GM04504 (cell line): ENCODE results near the gene AANAT.

Source experiments
- DNase-seq: peaks from one replicate; pipeline ENCODE4 v3.0.0-alpha.2; 2012; ENCODE audit warnings: low read depth

The AANAT gene

DNA sequence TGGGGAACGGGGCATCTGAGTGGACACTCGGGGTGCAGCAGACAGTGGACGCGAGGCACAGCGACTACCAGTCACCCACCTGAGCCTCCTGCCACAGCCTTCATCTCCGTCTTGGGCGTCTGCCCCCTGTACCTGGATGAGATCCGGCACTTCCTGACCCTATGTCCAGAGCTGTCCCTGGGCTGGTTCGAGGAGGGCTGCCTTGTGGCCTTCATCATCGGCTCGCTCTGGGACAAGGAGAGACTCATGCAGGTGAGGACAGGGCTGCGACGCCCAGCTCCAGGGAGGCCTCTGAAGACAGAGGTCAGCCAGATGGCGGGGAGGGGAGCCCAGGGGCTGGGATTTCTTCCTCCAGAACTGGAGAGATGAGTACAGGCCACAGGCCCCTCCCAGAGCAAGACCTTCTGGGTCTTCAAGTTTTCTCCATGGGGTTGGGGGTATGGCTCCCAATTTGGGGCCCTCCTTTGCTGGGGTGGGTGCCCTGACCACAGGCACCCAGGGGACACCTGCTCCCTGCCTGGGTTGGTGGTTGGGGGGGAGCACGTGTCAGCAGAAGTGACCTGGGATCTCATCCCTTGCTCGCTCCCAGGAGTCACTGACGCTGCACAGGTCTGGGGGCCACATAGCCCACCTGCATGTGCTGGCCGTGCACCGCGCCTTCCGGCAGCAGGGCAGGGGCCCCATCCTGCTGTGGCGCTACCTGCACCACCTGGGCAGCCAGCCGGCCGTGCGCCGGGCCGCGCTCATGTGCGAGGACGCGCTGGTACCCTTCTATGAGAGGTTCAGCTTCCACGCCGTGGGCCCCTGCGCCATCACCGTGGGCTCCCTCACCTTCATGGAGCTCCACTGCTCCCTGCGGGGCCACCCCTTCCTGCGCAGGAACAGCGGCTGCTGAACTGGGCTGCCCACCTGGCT is 1.9 kb downstream of the AANAT start:
- no peak for DNase-seq

GRCh38 chr17:76469991-76470739 is 2.8 kb downstream of the AANAT start:
- DNase-seq, result no peak

DNA sequence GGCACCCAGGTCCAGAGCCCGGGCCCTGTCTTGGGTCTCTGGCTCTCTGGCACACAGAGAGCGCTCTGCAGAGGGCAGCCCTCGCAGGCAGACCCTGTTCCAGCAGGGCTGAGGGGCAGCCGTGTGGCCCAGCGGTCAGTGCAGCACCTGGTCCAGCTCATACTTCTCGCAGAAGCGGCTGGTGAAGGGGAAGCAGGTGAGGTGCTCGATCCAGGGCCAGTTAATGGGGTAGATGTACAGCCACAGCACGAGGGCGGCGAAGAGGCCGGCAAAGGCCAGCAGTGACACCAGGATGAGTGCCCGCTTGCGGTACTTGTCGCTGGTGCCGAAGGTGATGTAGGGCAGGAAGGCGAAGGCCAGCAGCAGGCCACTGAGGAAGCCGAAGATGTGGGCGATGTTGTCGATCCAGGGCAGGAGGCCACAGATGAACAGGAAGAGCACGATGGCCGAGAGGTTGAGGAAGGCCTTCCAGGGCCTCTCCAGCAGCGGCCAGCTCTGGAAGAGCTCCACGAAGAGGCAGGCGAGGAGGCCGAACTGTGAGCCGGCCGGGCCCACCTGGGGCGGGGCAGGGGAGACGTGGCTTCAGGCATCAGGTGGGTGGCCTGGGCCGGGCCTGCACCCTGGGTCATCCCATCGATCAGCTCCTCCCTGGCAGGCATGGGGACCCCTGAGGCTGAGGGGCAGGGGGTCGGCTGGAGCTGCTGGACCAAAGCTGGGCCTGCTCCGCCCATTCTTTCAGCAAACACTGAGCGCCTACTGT is 4.3 kb downstream of the AANAT start:
- no peak for DNase-seq

GRCh38 chr17:76472258-76472645 is 4.8 kb downstream of the AANAT start:
- DNase-seq, result no peak

DNA sequence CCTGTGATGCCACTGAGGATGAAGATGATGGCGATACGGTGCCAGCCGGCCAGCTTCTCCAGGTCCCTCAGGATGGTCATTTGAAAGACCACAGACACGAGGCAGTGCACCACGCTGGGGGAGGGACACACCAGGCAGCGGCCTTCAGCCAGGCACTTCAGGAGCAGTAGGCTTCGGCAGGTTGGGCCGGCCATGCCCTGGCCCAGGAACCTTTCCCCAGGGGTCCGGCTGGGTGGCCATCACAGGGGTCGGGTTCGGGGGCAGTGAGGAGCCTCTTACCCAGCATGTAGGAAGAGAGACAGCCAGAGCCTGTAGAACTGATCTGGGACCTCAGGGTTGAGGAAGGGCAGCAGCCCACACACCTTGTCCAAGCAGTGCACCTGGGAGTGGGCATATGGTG is 5.3 kb downstream of the AANAT start:
- no peak for DNase-seq

- no peak for DNase-seq
Observed at GRCh38 chr17:76473541-76473985, 6.2 kb downstream of the AANAT start.

DNA sequence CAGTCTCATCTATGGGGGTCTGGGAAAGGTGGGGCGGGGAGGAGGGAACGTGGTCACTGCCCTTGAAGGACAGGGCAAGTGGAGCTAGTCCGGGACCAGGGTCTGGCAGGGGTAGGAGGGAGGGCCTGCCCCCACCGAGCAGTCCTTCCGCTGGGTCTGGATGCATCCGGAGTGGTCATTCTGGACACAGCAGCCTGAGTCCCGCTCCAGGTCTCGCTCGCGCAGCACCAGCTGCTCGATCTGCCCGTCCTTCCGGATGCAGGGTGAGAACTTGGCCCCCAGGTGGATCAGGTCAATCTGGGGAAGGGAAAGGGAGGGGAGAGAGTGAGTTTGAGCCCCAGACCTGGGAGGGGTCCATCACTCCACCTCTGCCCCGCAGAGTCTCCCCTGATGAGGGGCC is 6.8 kb downstream of the AANAT start:
- DNase-seq, result no peak

GRCh38 chr17:76474894-76475293 is 7.5 kb downstream of the AANAT start:
- DNase-seq, result no peak

- DNase-seq, result no peak
Observed at GRCh38 chr17:76475302-76475701, 7.9 kb downstream of the AANAT start.

DNA sequence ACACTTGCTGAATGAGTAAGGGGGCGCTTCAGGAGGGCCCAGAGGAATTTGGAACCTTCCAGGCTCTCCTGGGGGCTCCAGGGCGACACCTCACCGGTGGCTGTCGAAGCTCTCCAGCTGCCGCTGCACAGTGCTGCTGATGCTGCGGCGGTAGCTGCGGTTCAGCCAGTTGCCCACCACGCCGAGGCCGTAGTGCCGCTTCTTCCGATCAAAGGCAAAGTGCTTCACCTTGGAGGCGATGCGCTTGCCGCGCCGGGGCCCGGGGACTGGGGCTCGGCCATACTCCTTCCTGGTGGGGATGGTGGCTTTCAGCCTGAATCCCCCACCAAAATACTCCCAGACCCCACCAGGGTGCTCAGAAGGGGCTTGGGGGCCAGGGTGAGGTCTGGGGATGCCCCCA is 9.3 kb downstream of the AANAT start:
- DNase-seq, result no peak

DNA sequence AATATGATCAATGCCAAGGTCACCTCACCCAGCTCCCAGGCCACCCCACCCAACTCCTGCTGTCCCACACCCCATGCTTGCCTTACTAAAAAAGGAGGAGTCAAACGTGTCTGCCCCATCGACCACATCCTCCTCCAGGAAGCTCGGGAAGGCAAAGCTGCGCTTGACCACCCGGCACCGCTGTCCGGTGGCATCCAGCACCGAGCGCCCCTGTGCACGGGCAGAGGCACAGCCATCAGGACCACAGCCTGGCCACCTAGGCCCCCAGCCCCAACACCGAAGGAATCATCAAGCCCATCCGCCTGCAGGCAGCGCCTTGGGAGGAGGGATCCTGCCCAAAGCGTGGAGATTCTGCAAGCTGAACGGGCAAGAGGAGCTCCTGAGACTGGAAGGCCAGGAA is 10.2 kb downstream of the AANAT start:
- no peak for DNase-seq

- DNase-seq, result no peak
Observed at GRCh38 chr17:76478097-76478496, 10.7 kb downstream of the AANAT start.

DNA sequence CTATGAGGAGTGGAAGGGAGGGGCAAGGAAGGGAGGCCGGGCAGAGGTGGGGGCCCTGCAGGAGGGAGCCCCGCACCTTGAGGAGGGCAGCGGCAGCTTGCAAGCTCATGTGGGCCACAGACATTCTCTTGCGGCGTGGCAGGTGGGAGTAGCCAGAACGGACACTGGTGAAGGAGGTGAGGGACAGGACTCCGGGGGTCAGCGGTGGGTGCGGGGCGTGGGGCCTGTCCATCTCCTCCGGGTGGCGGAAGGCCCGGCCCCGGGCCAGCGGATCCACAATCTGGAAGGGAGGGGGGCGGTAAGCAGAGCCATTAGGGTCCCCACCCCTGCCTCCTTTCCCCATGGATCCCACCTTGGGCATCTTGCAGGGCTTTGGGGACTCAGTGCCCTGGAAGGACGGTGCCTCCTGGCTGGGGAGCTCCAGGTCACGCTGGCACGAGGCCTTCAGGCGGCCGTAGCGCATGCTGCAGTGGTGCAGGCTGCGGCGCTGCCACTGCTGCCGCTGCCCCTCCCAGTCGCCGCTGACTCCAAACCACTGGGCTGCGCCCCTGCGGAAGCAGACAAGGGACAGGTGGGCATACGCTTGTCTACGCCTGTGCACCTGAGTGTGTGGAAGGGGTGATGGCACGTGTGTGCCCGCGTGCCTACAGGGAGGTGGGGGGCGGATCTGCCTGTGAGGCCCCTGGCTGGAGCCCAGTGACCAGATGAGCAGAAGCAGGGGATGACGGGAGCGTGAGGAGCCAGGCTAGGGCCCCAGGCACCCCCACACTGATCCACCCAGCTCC is 11.5 kb downstream of the AANAT start:
- no peak for DNase-seq

DNA sequence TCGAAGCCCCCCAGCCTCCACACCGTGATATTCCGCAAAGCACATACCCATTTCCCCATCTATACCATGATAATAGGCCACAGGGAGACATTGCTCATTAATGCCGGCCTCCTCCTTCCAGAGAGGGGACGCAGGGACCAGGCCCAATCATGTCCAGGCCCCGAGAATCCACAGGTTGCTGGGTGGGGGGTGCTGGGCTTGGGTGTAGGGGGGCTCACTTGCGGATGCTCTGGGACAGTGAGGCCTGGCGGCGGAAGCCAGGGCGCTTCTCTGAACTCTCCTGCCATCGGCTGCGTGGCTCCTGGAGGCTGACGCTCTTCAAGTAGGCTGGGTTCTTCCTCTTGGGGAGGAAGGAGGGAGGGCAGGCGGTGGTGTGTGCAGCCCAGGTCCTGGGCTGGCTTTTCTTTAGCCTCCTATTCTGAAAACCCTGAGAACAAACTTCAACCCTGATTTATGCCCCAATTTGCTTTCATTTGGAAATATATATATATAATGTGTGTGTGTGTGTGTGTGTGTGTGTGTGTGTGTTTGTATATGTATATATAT is 12.2 kb downstream of the AANAT start:
- DNase-seq, result no peak

DNA sequence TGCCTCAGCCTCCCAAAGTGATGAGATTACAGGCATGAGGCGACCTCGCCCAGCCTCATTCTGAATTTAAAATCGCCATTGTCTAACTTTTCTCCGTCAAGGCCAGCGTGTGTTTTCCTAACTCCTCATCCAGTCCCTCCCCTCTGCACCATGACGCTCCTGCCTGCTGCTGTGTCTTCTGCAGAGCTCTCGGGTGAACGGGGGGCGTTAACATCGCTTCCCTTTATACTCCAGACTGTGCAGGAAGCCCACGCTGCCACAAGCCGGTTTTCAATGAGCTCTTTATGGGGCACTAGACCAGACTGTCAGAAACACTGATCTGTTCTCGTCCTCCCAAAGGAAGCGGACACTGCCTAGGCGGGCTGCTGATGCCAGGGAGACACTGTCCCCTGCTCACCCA is 13.2 kb downstream of the AANAT start:
- no peak for DNase-seq

- no peak for DNase-seq
Observed at GRCh38 chr17:76481071-76481655, 13.8 kb downstream of the AANAT start.

- no peak for DNase-seq
Observed at GRCh38 chr17:76484228-76484725, 16.9 kb downstream of the AANAT start.

GRCh38 chr17:76485569-76485968 is 18.2 kb downstream of the AANAT start:
- no peak for DNase-seq

DNA sequence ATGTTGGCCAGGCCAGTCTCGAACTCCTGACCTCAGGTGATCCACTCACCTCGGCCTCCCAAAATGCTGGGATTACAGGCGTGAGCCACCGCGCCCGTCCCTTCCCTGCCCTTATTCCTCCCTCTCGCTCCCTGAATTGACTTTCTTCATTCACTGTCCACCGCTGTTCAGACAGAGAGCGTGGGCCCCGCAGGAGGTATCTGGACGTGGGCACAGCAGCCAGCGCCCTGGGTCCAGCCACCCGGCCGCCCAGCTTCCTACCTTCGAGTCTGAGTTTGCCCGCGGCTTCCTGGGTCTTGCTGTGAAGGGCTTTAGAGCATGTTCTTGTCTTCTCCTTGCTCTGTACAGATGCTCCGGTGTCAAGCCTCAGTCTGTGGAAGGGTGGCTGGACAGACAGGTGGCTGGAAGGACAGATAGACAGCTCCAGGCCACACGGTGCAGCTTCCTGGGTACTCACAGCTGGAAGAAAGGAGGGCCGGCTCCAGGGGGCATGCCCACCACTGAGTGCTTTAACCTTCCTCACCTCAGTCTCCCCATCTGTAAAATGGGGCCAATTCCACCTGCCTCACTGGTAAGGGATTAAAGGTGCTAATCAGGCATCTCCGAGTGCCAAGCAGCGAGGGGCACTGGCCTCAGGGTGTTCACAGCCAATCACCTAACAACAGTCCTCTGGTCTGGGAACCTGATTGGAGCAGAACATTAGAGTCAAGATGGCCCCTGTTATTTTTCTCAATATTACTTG is 20.2 kb downstream of the AANAT start:
- DNase-seq, result no peak

- DNase-seq, result no peak
Observed at GRCh38 chr17:76490112-76490710, 22.8 kb downstream of the AANAT start.
